Common myeloid progenitor, CD34-positive (primary cell): ENCODE results near the gene GNE.
A peak's percentile ranks its signal among the peaks of the same experiment; 100 is the strongest.
"Not testable (repeated sequence)": the region's sequence is repeated elsewhere in the genome, so short reads cannot be mapped to it uniquely, and the experiment has no call there.

Source experiments
- CTCF ChIA-PET: fragments of 350-600 bp; sonication (Branson Sonifier 250); formaldehyde crosslinking; loops from one replicate; lab custom pipeline; 2021; ENCODE audit warnings: antibody characterized with exemption; lab: Charles Lee
- POLR2A ChIA-PET: fragments of 350-600 bp; sonication (Branson Sonifier 250); formaldehyde crosslinking; loops from one replicate; lab custom pipeline; 2021; ENCODE audit warnings: antibody characterized with exemption; lab: Charles Lee
- DNase-seq, 3 donors: peaks; one replicate each; pipeline versions ENCODE4 v3.0.0 to v3.0.0-alpha.2; 2013
- H3K27ac ChIP-seq, 2 experiments: 1 replicate in 1 of 2; 2 replicates in 1 of 2; pipeline ENCODE4 v1.7.0; 2013; ENCODE audit warnings: inconsistent platforms in 2 of 2, low read length in 2 of 2, mild to moderate bottlenecking in 2 of 2, low read depth in 1 of 2, moderate library complexity in 1 of 2; ENCODE audit not compliant: severe bottlenecking in 2 of 2, insufficient read depth in 1 of 2, poor library complexity in 1 of 2
- H3K27me3 ChIP-seq, 5 experiments: replicated peaks in 2 of 5; 1 replicate in 3 of 5; 2 replicates in 2 of 5; pipeline versions ENCODE4 v1.6.1 to v1.7.0; 2013; ENCODE audit warnings: low read length in 4 of 5, mild to moderate bottlenecking in 2 of 5, moderate library complexity in 2 of 5, inconsistent platforms in 1 of 5; ENCODE audit not compliant: insufficient read depth in 5 of 5, control insufficient read depth in 4 of 5
- H3K36me3 ChIP-seq, 4 experiments: 1 replicate in 2 of 4; 2 replicates in 2 of 4; pipeline versions ENCODE4 v1.6.1 to v1.7.0; 2013; ENCODE audit warnings: low read length in 3 of 4, control low read depth in 1 of 4, mild to moderate bottlenecking in 1 of 4; ENCODE audit not compliant: control insufficient read depth in 4 of 4, insufficient read depth in 4 of 4
- H3K4me1 ChIP-seq, 4 experiments: 1 replicate in 3 of 4; 2 replicates in 1 of 4; pipeline versions ENCODE4 v1.6.1 to v1.7.1; 2013; ENCODE audit warnings: low read length in 3 of 4, mild to moderate bottlenecking in 3 of 4, control low read depth in 1 of 4, inconsistent platforms in 1 of 4, moderate library complexity in 1 of 4; ENCODE audit not compliant: control insufficient read depth in 4 of 4, insufficient read depth in 4 of 4; ENCODE audit errors: control extremely low read depth in 1 of 4
- H3K4me3 ChIP-seq, 7 experiments: 1 replicate in 4 of 7; 2 replicates in 3 of 7; pipeline versions ENCODE4 v1.5.1 to v1.7.0; 2013; ENCODE audit warnings: mild to moderate bottlenecking in 7 of 7, low read length in 6 of 7, moderate library complexity in 6 of 7, inconsistent platforms in 2 of 7, low read depth in 2 of 7, control low read depth in 1 of 7; ENCODE audit not compliant: insufficient read depth in 4 of 7, control insufficient read depth in 1 of 7; ENCODE audit errors: extremely low read depth in 1 of 7
- H3K9me3 ChIP-seq, 5 experiments: 1 replicate in 4 of 5; 2 replicates in 1 of 5; pipeline versions ENCODE4 v1.6.1 to v1.7.1; 2013; ENCODE audit warnings: low read length in 4 of 5, mild to moderate bottlenecking in 2 of 5, inconsistent platforms in 1 of 5, low read depth in 1 of 5, moderate library complexity in 1 of 5; ENCODE audit not compliant: control insufficient read depth in 4 of 5, insufficient read depth in 2 of 5; ENCODE audit errors: control extremely low read depth in 1 of 5
- WGBS: methylation state at CpG from one replicate; pipeline ENCODE4 v1.1.5; 2013; ENCODE audit not compliant: insufficient coverage; 5-methylcytosine and 5-hydroxymethylcytosine counted together

Gene GNE

DNA sequence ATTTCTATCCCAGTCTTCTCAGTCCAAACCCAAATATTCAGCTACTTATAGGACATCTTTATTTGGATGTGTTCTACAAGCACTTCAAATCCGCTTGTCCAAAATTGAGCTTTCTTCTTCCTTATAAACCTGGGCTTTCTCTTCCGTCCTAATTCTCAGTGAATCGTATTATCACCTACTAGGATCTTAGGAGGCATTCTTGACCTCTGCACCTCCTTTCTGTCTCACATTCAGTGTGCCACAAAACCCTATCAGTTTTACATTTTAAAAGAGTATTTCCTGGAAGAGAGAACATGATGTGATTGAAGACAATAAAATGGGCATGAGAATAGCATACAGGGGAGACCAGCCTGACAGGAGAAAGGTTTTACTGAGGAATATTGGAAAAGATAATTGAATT, 16.8 kb upstream of the GNE start:
- 92% methylated on average over 3 of the region's 3 CpGs for WGBS

GRCh38 chr9:36273354-36273753, 15.1 kb upstream of the GNE start:
- H3K4me1 ChIP-seq, H3K27me3 ChIP-seq, H3K27ac ChIP-seq, DNase-seq, H3K9me3 ChIP-seq, CTCF ChIA-PET, POLR2A ChIA-PET, H3K36me3 ChIP-seq, H3K4me3 ChIP-seq: not testable (repeated sequence)
- WGBS = 100% methylated on average over 5 of the region's 7 CpGs

More for the DNA sequence above, 16.8 kb upstream of the GNE start:
- H3K27ac ChIP-seq = no peak overlapping the region
- DNase-seq = no peak
- H3K27me3 ChIP-seq = no peaks in the 10 kb centered on the region
- POLR2A ChIA-PET = no interaction called here
- H3K4me3 ChIP-seq = no peak overlapping the region
- CTCF ChIA-PET = interaction anchor here (1.0 kb wide), 1 partner anchor 32 kb away, joined by 3 read pairs; no protein-coding TSS in a partner anchor
- H3K4me1 ChIP-seq = peaks cover 0 to 8% (median 3%) of the 10 kb centered on the region in 4 experiments
- no peaks in the 10 kb centered on the region for H3K9me3 ChIP-seq
- H3K36me3 ChIP-seq = no peaks in the 10 kb centered on the region

DNA sequence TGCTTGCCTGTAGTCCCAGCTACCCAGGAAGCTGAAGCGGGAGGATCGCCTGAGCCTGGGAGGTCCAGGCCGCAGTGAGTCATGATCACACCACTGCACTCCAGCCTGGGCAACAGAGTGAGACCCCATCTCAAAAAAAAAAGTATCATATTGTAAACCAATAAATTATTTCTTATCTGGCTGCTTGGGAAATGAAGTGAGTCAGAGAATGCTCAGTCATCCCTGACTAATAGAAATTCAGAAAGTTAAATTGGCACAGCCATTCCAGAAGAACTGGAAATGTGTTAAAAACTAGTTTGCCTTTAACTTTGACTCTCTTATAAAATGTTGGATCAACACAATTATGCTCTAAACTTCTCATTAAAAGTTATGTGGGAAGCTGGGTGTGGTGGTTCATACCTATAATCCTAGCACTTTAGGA, 9.8 kb upstream of the GNE start:
- ChIA-PET POLR2A (no interaction called here), CTCF (interaction anchor here (1.1 to 1.6 kb wide), 3 partner anchors 18 to 62 kb away, joined by 3 to 5 read pairs (median 4); no protein-coding TSS in a partner anchor)
- Histone ChIP-seq H3K4me1 (no peaks in the 10 kb centered on the region), H3K27me3 (no peaks in the 10 kb centered on the region), H3K4me3 (no peak overlapping the region), H3K36me3 (no peaks in the 10 kb centered on the region), H3K9me3 (no peaks in the 10 kb centered on the region), H3K27ac (no peak overlapping the region)
- no peak for DNase-seq
- WGBS = 40% methylated on average over 2 of the region's 3 CpGs

GRCh38 chr9:36264896-36265295, 6.6 kb upstream of the GNE start:
- Histone ChIP-seq H3K36me3 (no peaks in the 10 kb centered on the region), H3K4me1 (no peaks in the 10 kb centered on the region), H3K27ac (no peak overlapping the region), H3K27me3 (no peaks in the 10 kb centered on the region), H3K4me3 (no peak overlapping the region), H3K9me3 (no peaks in the 10 kb centered on the region)
- no peak for DNase-seq
- ChIA-PET POLR2A (no interaction called here), CTCF (interaction anchor here (0.6 to 1.2 kb wide), 3 partner anchors 13 to 65 kb away, joined by 3 read pairs; no protein-coding TSS in a partner anchor)
- 98% methylated on average over 20 of the region's 22 CpGs for WGBS

- Histone ChIP-seq H3K9me3 (no peaks in the 10 kb centered on the region), H3K27me3 (no peaks in the 10 kb centered on the region), H3K36me3 (no peaks in the 10 kb centered on the region), H3K27ac (no peak overlapping the region), H3K4me3 (no peak overlapping the region), H3K4me1 (peaks cover 0 to 5% (median 3%) of the 10 kb centered on the region in 4 experiments)
- ChIA-PET POLR2A (no interaction called here), CTCF (interaction anchor here (1.4 kb wide), 1 partner anchor 65 kb away, joined by 5 read pairs; no protein-coding TSS in a partner anchor)
- DNase-seq = no peak
- WGBS = 100% methylated on average over 2 of the region's 2 CpGs
Observed at GRCh38 chr9:36263683-36264082, 5.4 kb upstream of the GNE start.

GRCh38 chr9:36258996-36259533, 817 bp upstream of the GNE start:
- Histone ChIP-seq H3K27ac (peak overlapping the region; percentile 55 to 86), H3K9me3 (no peaks in the 10 kb centered on the region), H3K4me1 (peaks cover 0 to 14% (median 11%) of the 10 kb centered on the region in 4 experiments), H3K4me3 (peak overlapping the region; percentile 60 to 91 (median 84)), H3K36me3 (peaks cover 0 to 3% (median 1%) of the 10 kb centered on the region in 4 experiments), H3K27me3 (no peaks in the 10 kb centered on the region)
- WGBS = 48% methylated on average over 6 of the region's 7 CpGs
- no peak for DNase-seq
- ChIA-PET CTCF (interaction anchor here (1.5 kb wide), 1 partner anchor 55 kb away, joined by 3 read pairs; no protein-coding TSS in a partner anchor), POLR2A (interaction anchor here (0.7 to 1.1 kb wide), 2 partner anchors 20 to 67 kb away, joined by 3 read pairs; no protein-coding TSS in a partner anchor)

- H3K4me3 ChIP-seq = no peak overlapping the region
- no peak overlapping the region for H3K27ac ChIP-seq
- H3K9me3 ChIP-seq = no peaks in the 10 kb centered on the region
- H3K4me1 ChIP-seq = no peaks in the 10 kb centered on the region
- POLR2A ChIA-PET = no interaction called here
- no peak for DNase-seq
- H3K27me3 ChIP-seq = no peaks in the 10 kb centered on the region
- WGBS = 100% methylated on average over 1 of the region's 1 CpG
- peaks cover 3 to 8% (median 5%) of the 10 kb centered on the region in 4 experiments for H3K36me3 ChIP-seq
- CTCF ChIA-PET = interaction anchor here (1.0 to 8.5 kb wide), 5 partner anchors 9 to 99 kb away, joined by 3 to 112 read pairs (median 3); no protein-coding TSS in a partner anchor
Observed at GRCh38 chr9:36251428-36251827, 6.8 kb downstream of the GNE start.
